ENCODE data around the gene WFDC2. TPM values are rescaled to one million over a fixed set of nuclear protein-coding genes. Genes with fewer than 3 reads are reported as not detected.

WFDC2 gene
- total and polyA plus RNA-seq, 10 of the 15 experiments (the other 5 are each of a cell fraction or from before 2014, with no cell fraction given), result 0.13 TPM; not detected in 9

DNA sequence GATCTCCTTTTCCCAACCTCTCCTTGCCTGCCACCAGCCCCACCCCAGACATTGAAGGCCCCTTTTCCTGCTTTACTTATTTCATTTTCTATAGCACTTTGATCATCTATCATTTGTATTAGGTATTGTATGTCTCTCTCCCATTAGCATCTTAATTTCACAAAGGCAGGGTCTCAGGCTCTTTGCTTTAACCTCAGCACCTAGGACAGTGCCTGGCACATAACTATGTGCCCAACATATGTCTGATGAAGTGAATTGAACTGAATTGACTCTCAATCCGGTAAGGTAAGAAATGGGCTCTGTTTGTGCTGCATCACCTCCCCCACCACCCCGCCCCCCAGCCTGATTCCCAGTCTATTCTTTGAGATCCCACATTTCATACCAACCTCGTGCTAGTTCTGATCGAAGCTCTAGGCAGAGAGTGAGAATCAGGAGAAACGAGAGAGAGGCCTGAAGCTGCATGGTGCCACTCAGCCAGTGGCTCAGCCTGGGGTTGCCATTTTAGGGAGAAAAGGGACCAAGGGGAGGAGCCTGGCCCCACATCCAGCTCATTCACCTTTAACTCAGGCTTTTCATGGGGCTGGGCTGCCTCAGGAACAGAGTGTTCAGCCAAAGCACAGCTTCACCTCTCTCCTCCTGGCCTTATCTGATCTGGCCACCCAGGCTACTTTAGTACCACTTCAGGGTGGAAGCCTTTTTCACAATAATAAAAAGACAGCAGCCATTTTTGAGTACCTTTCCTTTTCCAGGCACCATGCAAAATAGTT is 45.8 kb downstream of the WFDC2 start, which contains the start of gene SPINT3:
TSS of gene SPINT3 (minus strand) at position 476 of the 767 bp plus-strand sequence. CDS start at position 462, 14 bp downstream.
- no peak for TF ChIP-seq ASH2L (IDR thresholded peaks at IDR 0.05; ENCODE audit: borderline replicate concordance, low read depth)
- TF ChIP-seq, protein P1, sequence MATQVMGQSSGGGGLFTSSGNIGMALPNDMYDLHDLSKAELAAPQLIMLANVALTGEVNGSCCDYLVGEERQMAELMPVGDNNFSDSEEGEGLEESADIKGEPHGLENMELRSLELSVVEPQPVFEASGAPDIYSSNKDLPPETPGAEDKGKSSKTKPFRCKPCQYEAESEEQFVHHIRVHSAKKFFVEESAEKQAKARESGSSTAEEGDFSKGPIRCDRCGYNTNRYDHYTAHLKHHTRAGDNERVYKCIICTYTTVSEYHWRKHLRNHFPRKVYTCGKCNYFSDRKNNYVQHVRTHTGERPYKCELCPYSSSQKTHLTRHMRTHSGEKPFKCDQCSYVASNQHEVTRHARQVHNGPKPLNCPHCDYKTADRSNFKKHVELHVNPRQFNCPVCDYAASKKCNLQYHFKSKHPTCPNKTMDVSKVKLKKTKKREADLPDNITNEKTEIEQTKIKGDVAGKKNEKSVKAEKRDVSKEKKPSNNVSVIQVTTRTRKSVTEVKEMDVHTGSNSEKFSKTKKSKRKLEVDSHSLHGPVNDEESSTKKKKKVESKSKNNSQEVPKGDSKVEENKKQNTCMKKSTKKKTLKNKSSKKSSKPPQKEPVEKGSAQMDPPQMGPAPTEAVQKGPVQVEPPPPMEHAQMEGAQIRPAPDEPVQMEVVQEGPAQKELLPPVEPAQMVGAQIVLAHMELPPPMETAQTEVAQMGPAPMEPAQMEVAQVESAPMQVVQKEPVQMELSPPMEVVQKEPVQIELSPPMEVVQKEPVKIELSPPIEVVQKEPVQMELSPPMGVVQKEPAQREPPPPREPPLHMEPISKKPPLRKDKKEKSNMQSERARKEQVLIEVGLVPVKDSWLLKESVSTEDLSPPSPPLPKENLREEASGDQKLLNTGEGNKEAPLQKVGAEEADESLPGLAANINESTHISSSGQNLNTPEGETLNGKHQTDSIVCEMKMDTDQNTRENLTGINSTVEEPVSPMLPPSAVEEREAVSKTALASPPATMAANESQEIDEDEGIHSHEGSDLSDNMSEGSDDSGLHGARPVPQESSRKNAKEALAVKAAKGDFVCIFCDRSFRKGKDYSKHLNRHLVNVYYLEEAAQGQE (IDR thresholded peaks at IDR 0.05; ENCODE audit: low read depth, low read length), result peak; percentile 57; the same call in 1 of the 2 replicates
- ATAC-seq (no peak), FAIRE-seq (no peak), DNase-seq (ENCODE audit: low read depth, low spot score) (no peak)
- Histone ChIP-seq H3K9me3 (replicated peaks; ENCODE audit: control insufficient read depth, insufficient read depth, low read length) (no peaks in the 10 kb centered on the region), H3K4me2 (ENCODE audit: control insufficient read depth, insufficient read depth) (no peak within 1 kb of the TSS), H3K36me3 (ENCODE audit: control insufficient read depth in 2 of 2, insufficient read depth in 2 of 2, low read length in 1 of 2) (no peaks in the 10 kb centered on the region), H3K4me1 (ENCODE audit: control insufficient read depth, insufficient read depth, low read length) (no peaks in the 10 kb centered on the region), H3K9ac (ENCODE audit: control insufficient read depth, insufficient read depth, low read length) (no peak within 1 kb of the TSS), H3K27me3 (replicated peaks in 1 of 2; ENCODE audit: control insufficient read depth in 2 of 2, insufficient read depth in 2 of 2, low read length in 1 of 2) (no peaks in the 10 kb centered on the region), H4K20me1 (ENCODE audit: control insufficient read depth, insufficient read depth) (no peaks in the 10 kb centered on the region), H3K4me3 (no peak within 1 kb of the TSS), H3K27ac (ENCODE audit: control insufficient read depth, insufficient read depth) (no peak within 1 kb of the TSS), H2AFZ (ENCODE audit: control insufficient read depth, low read depth, low read length) (no peak within 1 kb of the TSS), H3K79me2 (ENCODE audit: control insufficient read depth, insufficient read depth, low read length) (no peaks in the 10 kb centered on the region)
- ChIA-PET CTCF (no interaction called here), RAD21 (ENCODE audit: unreplicated experiment) (no interaction called here), SMC1A (ENCODE audit: uncharacterized antibody, unreplicated experiment) (no interaction called here), POLR2A (interaction anchor here (0.6 kb wide), 1 partner anchor 98 kb away, joined by 4 read pairs; no protein-coding TSS in a partner anchor)
- 13% methylated on average over 5 of the region's 5 CpGs for WGBS (ENCODE audit: insufficient coverage, insufficient replicate concordance, low lambda C conversion rate, missing lambda C conversion rate)
- no TSS peak for BruUV-seq (replicated peaks)
- intact Hi-C loops (cut with micrococcal nuclease; ENCODE audit: unreplicated experiment), result no loop called here
- in situ Hi-C loops (cut with MboI), result no loop called here
